ENCODE data around the gene PTCSC3.
A peak's percentile ranks its signal among the peaks of the same experiment; 100 is the strongest.
"Not testable (repeated sequence)": the region's sequence is repeated elsewhere in the genome, so short reads cannot be mapped to it uniquely, and the experiment has no call there.

The PTCSC3 gene

DNA sequence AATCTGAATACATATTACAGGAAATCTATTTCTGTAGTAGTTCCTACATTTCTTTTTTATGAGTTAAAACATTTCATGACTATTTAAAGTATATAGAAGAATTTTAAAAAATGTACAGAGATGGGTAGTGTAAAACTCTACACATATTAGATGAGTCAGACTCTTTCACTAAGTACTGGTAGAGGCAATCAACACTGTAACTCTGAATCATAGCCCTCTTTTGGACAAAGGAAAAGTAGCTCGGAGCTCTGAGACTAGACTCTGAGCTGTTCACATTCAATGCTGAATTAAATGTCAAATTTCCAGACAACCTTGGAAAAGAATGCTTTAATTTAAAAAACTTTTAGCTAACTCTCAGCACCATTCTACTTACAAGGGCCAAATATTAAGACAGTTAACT lies 3.4 kb downstream of the PTCSC3 start:
- DNase-seq (ENCODE audit: low read depth), result no peak

DNA sequence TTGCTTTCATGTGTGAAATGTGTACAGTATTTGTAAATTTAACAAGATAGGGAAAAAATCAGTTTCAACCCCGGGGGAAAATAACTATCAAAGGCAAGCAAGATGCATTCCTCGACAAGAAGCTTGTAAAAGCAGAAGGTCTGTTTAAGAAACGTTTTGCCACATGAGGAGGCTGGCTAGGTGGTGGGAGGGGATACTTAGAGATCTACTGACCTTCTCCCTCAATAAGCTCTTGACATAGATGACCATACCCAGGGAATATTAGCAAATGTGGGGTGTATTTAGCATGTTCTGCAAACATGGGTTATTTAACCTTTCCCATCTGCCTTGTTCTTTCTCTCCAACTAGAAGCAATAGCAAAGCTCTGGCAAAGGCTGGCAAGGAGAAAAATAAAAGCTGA lies 4.9 kb downstream of the PTCSC3 start:
- no peak for DNase-seq (ENCODE audit: low read depth)

DNA sequence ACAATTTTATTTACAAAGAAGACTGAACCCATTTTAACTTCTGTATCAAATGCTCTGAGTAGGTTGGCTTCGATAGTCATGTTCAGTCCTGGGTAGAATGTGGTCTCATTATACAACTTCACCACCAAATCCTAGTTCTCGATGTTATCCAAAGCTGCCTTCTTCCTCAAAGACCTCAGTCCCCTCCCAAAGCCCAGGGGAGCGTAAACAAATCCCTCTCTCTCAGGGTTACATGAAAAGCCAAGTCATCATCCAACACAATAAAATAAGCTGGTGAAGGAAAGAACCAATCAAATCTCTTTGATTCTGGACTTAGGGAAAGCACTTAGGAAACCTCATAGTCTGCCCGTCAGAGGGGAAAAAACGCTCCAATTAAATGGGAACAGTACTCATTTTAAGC lies 9.1 kb downstream of the PTCSC3 start:
- no peak for DNase-seq (ENCODE audit: low read depth)

DNA sequence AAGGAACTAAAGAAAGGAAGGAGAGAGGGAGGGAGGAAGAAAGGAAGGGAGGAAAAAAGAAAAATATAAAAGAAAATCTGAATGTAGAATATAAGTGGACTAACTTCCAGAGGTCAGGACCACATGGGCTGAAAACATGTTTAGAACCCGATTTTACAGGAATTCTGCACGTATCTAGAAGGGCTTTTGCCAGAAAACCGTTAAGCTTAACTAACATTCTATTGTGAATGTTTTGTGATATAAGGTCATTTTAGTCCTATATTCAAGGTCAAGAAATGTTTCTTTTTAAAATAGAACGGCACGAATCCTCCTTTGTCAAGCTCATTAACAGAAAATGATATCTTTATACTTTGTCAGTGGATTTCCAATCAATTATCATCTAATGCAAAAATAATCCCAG lies 13.1 kb downstream of the PTCSC3 start:
- DNase-seq (ENCODE audit: low read depth), result no peak

DNA sequence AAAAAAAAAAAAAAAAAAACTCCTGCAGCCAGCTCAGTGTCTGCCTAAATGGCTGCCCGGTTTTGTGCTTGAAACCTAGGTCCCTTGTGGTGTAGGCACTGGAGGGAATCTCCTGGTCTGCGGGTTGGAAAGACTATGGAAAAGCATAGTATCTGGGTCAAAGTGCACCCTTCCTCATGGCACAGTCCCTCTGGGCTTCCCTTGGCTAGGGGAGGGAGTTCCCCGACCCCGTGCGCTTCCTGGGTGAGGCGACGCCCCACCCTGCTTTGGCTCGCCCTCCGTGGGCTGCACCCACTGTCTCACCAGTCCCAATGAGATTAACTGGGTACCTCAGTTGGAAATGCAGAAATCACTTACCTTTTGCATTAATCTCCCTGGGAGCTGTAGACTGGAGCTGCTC lies 14.3 kb downstream of the PTCSC3 start:
- DNase-seq (ENCODE audit: low read depth), result no peak

DNA sequence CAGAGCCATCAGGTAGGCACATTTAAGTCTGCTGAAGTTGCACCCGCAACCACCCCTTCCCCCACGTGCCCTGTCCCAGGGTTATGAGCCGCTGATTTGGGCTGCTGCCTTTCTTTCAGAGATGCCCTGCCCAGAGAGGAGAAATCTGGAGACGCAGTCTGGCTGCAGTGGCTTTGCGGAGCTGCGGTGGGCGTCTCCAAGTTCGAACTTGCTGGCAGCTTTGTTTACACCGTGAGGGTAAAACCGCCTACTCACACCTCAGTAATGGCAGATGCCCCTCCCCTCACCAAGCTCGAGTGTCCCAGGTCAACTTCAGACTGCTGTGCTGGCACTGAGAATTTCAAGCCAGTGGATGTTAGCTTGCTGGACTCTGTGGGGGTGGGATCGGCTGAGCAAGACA lies 14.7 kb downstream of the PTCSC3 start:
- no peak for DNase-seq (ENCODE audit: low read depth)

DNA sequence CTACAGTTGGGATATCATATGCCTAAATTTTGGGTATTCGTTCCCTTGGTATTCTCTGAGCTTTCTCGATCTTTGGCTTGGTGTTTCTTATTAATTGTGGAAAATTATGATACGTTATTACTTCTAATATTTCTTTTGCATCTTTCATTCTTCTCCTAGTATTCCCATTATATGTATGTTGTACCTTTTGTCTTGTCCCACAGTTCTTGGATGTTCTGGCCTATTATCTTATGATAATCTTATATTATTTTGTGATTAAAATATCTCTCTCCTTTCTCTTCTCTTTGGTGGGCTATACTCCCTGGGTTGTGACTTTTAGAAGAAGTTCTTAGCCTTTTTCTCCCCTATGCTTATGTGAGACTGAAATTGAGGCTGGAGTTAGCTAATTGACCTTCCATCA lies 25.2 kb downstream of the PTCSC3 start:
- DNase-seq (ENCODE audit: low read depth), result no peak

DNA sequence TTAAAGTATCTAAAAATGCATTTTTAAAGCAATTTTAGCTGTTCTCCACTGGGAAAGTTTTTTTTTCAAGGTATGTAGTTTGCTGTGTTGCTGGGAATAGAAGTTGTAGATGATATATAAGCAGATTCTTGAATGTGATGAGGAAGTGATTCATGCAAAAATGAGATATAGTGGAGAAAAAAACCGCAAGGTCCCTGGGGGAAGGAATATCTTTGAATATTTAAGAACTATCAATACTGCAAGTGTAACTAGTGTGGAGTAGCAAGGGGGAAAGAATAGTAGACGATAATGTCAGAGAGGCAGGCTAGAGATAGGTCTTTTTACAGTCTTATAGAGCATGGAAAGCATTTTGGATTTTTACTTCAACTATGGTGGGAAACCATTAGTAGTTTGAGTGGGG lies 42.5 kb downstream of the PTCSC3 start:
- DNase-seq (ENCODE audit: low read depth), result no peak

DNA sequence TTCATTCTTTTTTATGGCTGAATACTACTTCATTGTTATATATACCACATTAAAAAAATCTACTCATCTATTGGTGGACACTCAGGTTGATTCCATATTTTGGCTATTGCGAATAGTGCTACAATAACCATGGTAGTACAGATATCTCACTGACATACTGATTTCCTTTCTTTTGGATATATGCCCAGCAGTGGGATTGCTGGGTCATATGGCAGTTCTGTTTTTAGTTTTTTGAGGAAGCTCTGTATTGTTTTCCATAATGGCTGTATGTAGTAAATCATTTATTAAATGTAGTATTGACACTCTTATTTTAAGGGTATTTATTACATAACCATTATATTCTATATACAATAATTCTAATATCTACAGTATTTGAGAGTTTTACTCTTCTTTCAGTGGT lies 43.7 kb downstream of the PTCSC3 start:
- DNase-seq (ENCODE audit: low read depth), result no peak

DNA sequence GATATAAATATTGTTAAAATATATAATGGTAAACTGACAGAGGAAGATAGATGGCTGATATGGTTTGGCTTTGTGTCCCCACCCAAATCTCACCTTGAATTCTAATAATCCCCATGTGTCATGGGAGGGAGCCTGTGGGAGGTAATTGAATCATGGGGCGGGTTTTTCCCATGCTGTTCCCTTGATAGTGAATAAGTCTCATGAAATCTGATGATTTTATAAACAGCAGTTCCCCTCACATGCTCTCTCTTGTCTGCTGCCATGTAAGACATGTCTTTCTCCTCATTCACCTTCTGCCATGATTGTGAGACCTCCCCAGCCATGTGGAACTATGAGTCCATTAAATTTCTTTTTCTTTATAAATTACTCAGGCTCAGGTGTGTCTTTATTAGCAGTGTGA lies 46.3 kb downstream of the PTCSC3 start:
- no peak for DNase-seq (ENCODE audit: low read depth)

DNA sequence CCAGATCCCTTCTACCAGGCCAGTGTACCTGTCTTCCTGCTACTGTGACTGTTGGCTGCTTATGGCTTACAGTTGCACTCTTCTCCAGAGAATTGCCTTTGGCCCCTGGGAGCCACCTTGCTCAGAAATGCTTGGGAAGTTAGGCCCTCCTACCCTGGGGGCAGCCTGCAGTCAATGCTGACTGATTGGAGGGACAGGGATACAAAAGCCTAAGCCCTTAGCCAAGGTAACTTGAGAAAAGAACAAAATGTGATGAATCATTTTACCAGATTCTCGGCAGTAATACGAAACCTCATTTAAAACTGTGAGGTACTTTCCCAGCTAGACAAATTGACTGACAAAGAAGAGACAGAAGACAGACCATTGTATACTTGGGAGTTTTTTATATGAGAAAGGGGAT lies 47.3 kb downstream of the PTCSC3 start:
- DNase-seq (ENCODE audit: low read depth), result peak; percentile 11

DNA sequence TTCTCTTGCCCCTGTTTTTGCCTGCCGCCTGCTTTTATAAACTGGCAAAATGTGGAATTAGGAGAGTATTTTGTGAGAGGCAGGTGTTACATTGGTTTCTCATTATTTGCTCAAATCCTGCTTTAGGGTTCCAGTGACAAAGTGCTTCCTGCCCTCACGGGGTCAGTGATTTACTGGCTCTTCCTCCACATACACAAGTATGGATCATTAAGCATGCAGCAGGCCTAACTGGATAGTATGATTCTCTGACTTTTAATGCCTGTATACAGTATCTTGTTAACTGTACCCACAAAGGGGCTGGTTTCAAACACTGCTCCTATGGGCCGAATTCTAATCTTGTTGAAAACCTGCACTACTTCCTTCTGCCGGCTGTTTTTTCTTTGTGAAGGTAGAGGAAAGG lies 63.2 kb downstream of the PTCSC3 start:
- DNase-seq (ENCODE audit: low read depth), result no peak

DNA sequence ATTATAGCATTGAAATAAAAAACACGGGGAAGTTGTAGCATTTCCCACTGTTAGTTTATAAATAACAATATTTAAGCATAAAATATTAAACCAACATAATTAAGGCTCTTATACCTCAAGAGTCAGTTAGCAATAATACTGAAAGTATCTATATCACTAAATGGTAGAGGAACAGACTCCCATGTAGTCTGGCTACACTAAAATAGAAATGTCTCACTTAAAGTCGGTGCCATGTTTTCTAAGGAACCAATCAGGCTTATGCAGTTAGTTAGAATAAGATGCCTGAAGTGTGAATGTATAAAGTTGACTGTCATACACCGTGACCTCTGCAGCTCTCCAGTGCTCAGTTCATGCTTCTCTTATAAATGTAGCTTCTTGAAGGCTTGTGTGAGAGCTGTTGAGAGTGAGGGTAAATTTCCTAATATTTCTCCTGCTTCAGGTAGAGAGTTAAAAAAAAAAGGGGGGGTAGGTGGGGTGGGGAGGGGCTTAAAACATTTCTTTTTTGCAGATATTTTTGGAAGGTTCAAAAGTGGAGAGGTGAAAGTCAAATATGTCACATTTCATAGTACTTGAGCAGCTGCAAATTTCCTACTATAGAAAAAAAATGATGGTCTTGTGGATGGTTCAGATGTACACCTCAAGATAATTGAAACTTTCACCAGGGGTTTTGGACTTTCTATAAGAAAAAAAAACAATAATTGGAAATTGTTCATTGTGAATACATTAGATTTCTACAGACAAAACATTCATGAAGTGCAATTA lies 64.5 kb downstream of the PTCSC3 start:
- no peak for DNase-seq (ENCODE audit: low read depth)

DNA sequence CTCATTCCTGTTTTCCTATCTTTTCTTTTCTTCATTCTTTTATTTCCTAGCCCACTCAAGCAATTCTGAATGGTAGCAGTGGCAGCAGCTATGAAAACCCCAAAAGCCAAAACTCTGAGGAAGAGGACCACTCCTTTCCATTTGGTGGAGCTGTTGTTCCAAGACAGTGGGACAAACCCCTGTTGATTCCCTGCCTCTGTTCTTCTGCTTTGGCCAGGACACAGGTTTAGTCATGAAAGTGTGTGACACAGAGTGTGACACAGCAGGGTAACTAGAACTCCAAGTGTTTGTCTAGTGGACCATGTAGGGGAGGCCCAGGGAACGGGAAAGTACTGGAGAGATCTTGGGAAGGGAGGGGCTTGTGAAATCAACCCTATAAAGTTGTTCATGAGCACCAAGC lies 71.1 kb downstream of the PTCSC3 start:
- peak; percentile 3 for DNase-seq (ENCODE audit: low read depth)

DNA sequence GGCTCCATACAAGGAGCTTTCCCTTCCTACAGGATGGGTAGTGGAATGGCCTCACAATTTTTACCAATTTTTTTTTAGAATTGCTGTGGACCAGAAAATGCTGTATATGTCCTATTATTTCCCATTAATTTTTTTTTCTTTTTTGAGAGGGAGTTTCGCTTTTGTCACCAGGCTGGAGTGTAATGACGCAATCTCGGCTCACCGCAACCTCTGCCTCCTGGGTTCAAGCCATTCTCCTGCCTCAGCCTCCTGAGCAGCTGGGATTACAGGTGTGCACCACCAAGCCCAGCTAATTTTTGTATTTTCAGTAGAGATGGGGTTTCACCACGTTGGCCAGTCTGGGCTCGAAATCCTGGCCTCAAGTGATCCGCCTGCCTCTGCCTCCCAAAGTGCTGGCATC lies 72.3 kb downstream of the PTCSC3 start:
- not testable (repeated sequence) for DNase-seq (ENCODE audit: low read depth)

DNA sequence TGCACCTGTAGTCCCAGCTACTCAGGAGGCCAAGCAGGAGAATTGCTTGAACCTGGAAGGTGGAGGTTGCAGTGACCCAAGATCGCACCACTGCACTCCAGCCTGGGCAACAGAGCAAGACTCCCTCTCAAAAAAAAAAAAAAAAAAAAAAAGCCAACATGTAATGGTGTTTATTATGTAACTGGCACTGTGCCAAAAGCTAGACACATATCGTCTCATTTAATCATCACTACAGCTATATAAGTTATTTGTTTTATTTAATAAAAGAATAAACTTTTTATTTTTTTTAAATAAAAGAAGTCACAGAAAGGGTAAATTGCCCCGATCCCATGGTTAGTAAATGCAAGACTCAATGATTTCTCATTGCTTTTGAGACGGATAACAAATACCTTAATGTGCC lies 76.9 kb downstream of the PTCSC3 start:
- no peak for DNase-seq (ENCODE audit: low read depth)

DNA sequence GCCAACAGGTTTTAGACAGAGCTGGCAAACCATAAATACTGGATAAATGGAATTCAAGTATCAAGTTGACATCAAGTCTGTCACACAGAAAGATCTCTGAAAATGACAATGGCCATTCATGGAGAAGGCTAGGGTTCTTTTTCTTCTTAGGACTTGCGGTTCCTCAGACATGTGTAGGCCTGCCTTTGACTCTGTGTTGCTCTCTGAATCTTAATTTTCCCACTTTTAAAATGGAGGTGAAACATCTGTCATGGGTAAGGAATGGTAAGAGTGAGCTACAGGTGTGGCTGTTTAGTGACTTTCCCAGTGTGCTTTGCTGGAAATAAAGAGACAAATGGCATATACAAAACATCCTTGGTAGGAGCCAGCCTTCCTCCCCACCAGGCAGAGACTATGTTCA lies 79.2 kb downstream of the PTCSC3 start:
- DNase-seq (ENCODE audit: low read depth), result no peak

DNA sequence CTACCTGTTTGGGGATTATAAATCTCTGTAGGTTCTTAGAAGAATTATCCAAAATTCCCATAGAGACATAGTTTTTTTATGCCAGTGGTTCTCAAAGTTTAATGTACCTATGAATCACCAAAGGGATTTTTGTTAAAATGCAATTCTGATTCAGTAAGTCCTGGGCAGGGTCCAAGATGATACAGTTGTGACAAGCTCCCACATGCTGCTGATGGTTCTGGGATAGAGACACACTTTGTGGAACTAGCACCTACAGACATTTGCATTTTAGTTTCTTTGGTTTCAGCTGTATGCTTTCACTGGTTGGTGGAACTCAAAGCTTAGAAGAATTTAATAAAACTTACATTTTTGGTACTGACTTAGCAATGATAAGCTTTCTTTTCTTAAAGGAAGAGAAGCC lies 80.4 kb downstream of the PTCSC3 start:
- DNase-seq (ENCODE audit: low read depth), result no peak

DNA sequence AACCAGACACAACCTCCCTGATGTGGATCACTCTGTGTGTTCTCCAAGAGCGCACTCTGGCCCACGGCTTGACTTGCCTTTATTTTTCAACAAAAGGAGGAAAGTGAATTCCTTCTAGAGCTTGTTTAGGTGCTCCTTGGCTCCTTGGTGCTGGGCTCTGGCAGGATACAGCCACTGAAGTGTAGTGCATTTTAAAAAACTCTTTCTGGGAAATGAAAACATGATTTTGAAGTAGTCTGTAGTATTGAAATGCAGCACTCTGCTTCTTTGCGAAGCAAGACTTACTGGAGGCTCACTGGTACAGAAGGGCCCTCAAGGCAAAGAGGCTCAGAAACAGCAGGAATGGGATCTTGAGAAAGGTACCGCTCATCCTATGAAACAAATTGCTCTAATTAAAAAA lies 81.6 kb downstream of the PTCSC3 start:
- no peak for DNase-seq (ENCODE audit: low read depth)

DNA sequence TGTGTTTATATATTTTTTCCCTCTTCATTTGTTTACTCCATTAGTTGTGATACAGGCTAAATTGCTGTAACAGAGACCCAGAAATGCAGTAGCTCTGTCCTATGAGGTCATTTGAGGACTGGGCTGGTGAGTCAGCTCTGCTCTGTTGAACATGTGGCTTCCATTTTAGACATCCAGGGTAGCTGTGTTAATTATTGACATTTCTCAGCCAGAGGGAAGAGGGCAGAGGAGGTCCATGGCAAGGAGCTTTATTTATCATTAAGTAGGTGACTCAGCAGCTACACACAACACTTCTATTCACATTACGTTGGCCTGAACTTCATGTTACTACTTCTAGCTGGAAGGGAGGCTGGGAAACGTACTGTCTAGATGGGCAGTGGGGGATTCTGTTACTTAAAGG lies 85.4 kb downstream of the PTCSC3 start:
- DNase-seq (ENCODE audit: low read depth), result peak; percentile 92

DNA sequence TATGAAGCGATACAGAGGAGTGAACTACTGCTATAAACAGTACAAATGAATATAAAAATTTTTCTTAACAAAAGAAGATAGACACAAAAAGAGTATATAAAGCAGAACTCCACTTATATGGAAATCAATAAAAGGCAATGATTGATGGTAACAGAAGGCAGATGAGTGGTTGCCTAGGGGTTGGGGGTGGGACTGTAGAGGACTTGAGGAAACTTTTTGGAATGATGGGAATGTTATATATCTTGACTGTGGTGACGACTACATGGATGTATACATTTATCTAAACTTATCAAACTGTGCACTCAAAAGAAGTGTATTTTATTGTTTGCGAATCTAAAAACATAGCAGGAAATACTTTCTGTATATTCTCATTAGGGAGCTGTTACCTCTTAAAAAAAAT lies 89.1 kb downstream of the PTCSC3 start:
- DNase-seq (ENCODE audit: low read depth), result no peak

DNA sequence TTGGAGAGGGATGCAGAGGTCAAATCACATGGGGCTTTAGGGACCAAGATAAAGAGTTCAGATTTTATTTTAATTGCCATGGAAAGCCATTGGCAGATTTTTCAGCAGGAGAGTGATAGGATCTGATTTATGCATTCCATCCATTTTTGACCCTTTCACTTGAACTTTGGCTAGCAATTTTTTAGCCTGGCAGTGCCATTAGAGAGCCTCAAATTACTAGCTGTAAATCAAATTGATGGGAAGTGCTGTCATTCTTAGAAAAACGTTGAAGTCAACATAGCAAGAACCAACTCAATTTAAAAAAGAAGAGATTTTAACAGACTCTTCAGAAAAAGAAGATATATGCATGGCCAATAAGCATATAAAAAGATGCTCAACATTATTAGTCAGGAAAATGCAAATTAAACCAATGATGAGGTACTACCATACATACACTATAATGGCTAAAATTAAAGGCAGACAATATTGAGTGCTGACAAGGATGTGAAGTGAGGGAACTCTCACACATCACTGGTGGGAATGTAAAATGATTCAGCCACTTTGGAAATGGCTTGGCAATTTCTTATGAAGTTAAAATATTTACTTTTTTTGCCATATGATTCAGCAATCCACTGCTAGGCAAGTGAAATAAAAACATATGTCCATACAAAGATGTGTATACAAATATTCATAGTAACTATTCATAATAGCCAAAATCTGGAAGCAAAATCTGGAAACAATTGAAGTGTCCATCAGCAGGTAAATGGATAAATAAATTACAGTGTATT lies 89.7 kb downstream of the PTCSC3 start:
- DNase-seq (ENCODE audit: low read depth), result peak; percentile 47

DNA sequence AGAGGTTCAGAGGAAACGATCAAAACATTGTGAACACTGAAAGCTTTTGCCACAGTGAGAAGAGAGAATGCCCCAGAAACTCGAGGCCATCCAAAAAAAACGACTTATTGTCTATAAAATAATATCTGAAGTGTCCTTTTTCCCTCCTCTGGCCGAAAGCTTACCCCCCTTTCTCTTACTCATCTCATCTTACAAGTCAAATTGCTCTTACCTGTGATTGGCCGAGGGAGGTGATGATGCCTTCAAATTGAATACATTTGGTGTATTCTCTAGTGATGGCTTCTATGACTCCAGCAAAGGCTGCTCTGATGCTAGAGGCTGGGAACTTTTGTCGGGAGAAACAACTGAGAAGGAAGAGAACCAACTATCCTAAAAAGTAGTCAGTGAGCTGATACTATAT lies 90.7 kb downstream of the PTCSC3 start:
- DNase-seq (ENCODE audit: low read depth), result no peak
